Stimulated activated CD8-positive, alpha-beta memory T cell treated with anti-CD3 and anti-CD28 coated beads, Interleukin-12 subunit alpha, Interleukin-12 subunit beta, amount 100 ng/mL, for 24 hours (primary cell): ENCODE results near the gene F12.

Experiments
- DNase-seq: peaks from one replicate; pipeline ENCODE4 v3.0.0-alpha.2; 2020; ENCODE audit errors: extremely low read depth

Gene F12

GRCh38 chr5:177412603-177413233, 3.4 kb upstream of the F12 start:
- DNase-seq = no peak

- no peak for DNase-seq
These were observed 1.2 kb upstream of the F12 start for GRCh38 chr5:177410575-177410974.

GRCh38 chr5:177405805-177406204, 3.6 kb downstream of the F12 start:
- DNase-seq = no peak

GRCh38 chr5:177405312-177405711, 4.1 kb downstream of the F12 start:
- no peak for DNase-seq

- DNase-seq = no peak
These were observed 4.7 kb downstream of the F12 start for GRCh38 chr5:177404641-177405179.

GRCh38 chr5:177403792-177404640, 5.3 kb downstream of the F12 start:
- peak; percentile 61 for DNase-seq

GRCh38 chr5:177403102-177403791, 6.1 kb downstream of the F12 start:
- no peak for DNase-seq

GRCh38 chr5:177402271-177403043, 6.9 kb downstream of the F12 start:
- no peak for DNase-seq

- no peak for DNase-seq
These were observed 9.1 kb downstream of the F12 start, which contains the start of gene PFN3 for GRCh38 chr5:177399997-177400868. Gene PFN3, minus strand, starts transcription at chr5:177400661. Its CDS starts 85 bp downstream, at chr5:177400576.

GRCh38 chr5:177397875-177398390, 11.4 kb downstream of the F12 start:
- DNase-seq = no peak

- no peak for DNase-seq
These were observed 12.6 kb downstream of the F12 start for GRCh38 chr5:177396807-177397206.

- DNase-seq = no peak
These were observed 13.3 kb downstream of the F12 start for GRCh38 chr5:177396078-177396477.

- no peak for DNase-seq
These were observed 15.4 kb downstream of the F12 start for GRCh38 chr5:177393990-177394389.

- DNase-seq = no peak
These were observed 16.1 kb downstream of the F12 start for GRCh38 chr5:177393206-177393765.

GRCh38 chr5:177392765-177393164, 16.6 kb downstream of the F12 start:
- no peak for DNase-seq

GRCh38 chr5:177390363-177391300, 18.7 kb downstream of the F12 start:
- peak; percentile 66 for DNase-seq

- no peak for DNase-seq
These were observed 19.9 kb downstream of the F12 start for GRCh38 chr5:177389241-177390169.
